H1 (cell line): Measurements from ENCODE around the gene TMEM272. TPM values are rescaled to one million over a fixed set of nuclear protein-coding genes. Genes with fewer than 3 reads are reported as not detected.

Experiments used
- CTCF ChIA-PET: fragments of 300-600 bp; sonication (Branson Sonifier 250); formaldehyde crosslinking; loops from one replicate; lab custom pipeline; 2021; ENCODE audit not compliant: partially characterized antibody; lab: Charles Lee
- POLR2A ChIA-PET: fragments of 300-600 bp; sonication (Branson Sonifier 250); formaldehyde crosslinking; loops from one replicate; lab custom pipeline; 2021; ENCODE audit warnings: inconsistent platforms; ENCODE audit not compliant: partially characterized antibody; lab: Charles Lee
- DNase-seq, 2 experiments: peaks; one replicate each; pipeline versions ENCODE4 v3.0.0 to v3.0.0-alpha.2; 2010 to 2022; ENCODE audit warnings: low spot score in 2 of 2, low read depth in 1 of 2, mixed read lengths in 1 of 2
- FAIRE-seq: peaks from 2 replicates; lab custom pipeline; 2011; peaks lifted over from hg19 to GRCh38; lab: Jason Lieb, UNC
- H2AFZ ChIP-seq: 2 replicates; pipeline ENCODE4 v1.8.1; 2012; ENCODE audit warnings: low read length, inconsistent platforms
- H2AK5ac ChIP-seq: 2 replicates; pipeline ENCODE4 v1.6.1; 2013; ENCODE audit warnings: low read depth, low read length
- H2BK120ac ChIP-seq: replicated peaks from 2 replicates; pipeline ENCODE3; 2013; ENCODE audit warnings: low read depth, low read length, inconsistent platforms
- H2BK12ac ChIP-seq: 2 replicates; pipeline ENCODE4 v1.6.1; 2013; ENCODE audit warnings: low read depth, low read length
- H2BK15ac ChIP-seq: 2 replicates; pipeline ENCODE4 v1.6.1; 2013; ENCODE audit warnings: low read length
- H2BK20ac ChIP-seq: 2 replicates; pipeline ENCODE4 v1.6.1; 2013; ENCODE audit warnings: low read length
- H2BK5ac ChIP-seq: 2 replicates; pipeline ENCODE4 v1.6.1; 2013; ENCODE audit warnings: low read depth, low read length
- H3K14ac ChIP-seq: 2 replicates; pipeline ENCODE4 v1.6.1; 2013; ENCODE audit warnings: inconsistent platforms; ENCODE audit not compliant: insufficient read length
- H3K18ac ChIP-seq: 2 replicates; pipeline ENCODE4 v1.6.1; 2013; ENCODE audit warnings: low read length; ENCODE audit errors: extremely low read depth
- H3K23ac ChIP-seq: 2 replicates; pipeline ENCODE4 v1.6.1; 2013; ENCODE audit warnings: inconsistent platforms; ENCODE audit not compliant: insufficient read length
- H3K23me2 ChIP-seq: 2 replicates; pipeline ENCODE4 v1.6.1; 2013; ENCODE audit warnings: low read depth, low read length
- H3K27ac ChIP-seq: 2 replicates; pipeline ENCODE4 v1.6.1; 2011; ENCODE audit warnings: low read depth, low read length, inconsistent platforms
- H3K27me3 ChIP-seq, 4 experiments: replicated peaks in 1 of 4; 1 replicate in 1 of 4; 2 replicates in 3 of 4; pipeline versions ENCODE4 v1.6.1 to v1.8.1; 2011 to 2013; ENCODE audit warnings: low read length in 3 of 4, mild to moderate bottlenecking in 3 of 4, inconsistent platforms in 2 of 4, mixed read lengths in 2 of 4, moderate library complexity in 1 of 4; ENCODE audit not compliant: control insufficient read depth in 3 of 4, insufficient read depth in 3 of 4; ENCODE audit errors: extremely low read depth in 1 of 4
- H3K36me3 ChIP-seq, 4 experiments: 2 replicates each; pipeline versions ENCODE4 v1.6.1 to v1.8.1; 2011 to 2013; ENCODE audit warnings: mild to moderate bottlenecking in 4 of 4, low read length in 3 of 4, moderate library complexity in 2 of 4, control low read depth in 1 of 4, inconsistent platforms in 1 of 4; ENCODE audit not compliant: insufficient read depth in 4 of 4, control insufficient read depth in 2 of 4
- H3K4ac ChIP-seq: replicated peaks from 2 replicates; pipeline ENCODE3; 2013; ENCODE audit warnings: low read length, low read depth, mixed read lengths, inconsistent platforms; ENCODE audit not compliant: insufficient read length
- H3K4me1 ChIP-seq, 4 experiments: replicated peaks in 1 of 4; 1 replicate in 1 of 4; 2 replicates in 3 of 4; pipeline versions ENCODE4 v1.6.1 to v1.8.1; 2011 to 2013; ENCODE audit warnings: low read length in 3 of 4, inconsistent platforms in 2 of 4, mixed read lengths in 1 of 4; ENCODE audit not compliant: insufficient read depth in 4 of 4, control insufficient read depth in 3 of 4
- H3K4me2 ChIP-seq, 2 experiments: 2 replicates each; pipeline versions ENCODE4 v1.6.1 to v1.8.1; 2011 to 2013; ENCODE audit warnings: low read depth in 2 of 2, low read length in 2 of 2, control low read depth in 1 of 2, inconsistent platforms in 1 of 2, mild to moderate bottlenecking in 1 of 2; ENCODE audit not compliant: insufficient read depth in 1 of 2
- H3K4me3 ChIP-seq, 4 experiments: fragments of 200-600, 300-600 bp in 1 of 4; sonication (generic), shearing (Covaris generic), sonication (Bioruptor Twin) in 1 of 4; 2 replicates each; pipeline versions ENCODE4 v1.5.1 to v1.8.1; 2011 to 2016; ENCODE audit warnings: low read length in 4 of 4, low read depth in 3 of 4, control low read depth in 2 of 4, inconsistent platforms in 2 of 4, mild to moderate bottlenecking in 2 of 4, mixed read lengths in 1 of 4, moderate library complexity in 1 of 4; ENCODE audit not compliant: insufficient read depth in 2 of 4; ENCODE audit errors: extremely low read depth in 1 of 4
- H3K56ac ChIP-seq: replicated peaks from 2 replicates; pipeline ENCODE3; 2013; ENCODE audit warnings: low read depth, mild to moderate bottlenecking, mixed read lengths, low read length, inconsistent platforms; ENCODE audit not compliant: insufficient read length
- H3K79me1 ChIP-seq: 2 replicates; pipeline ENCODE4 v1.6.1; 2013; ENCODE audit warnings: low read depth, low read length, control low read depth
- H3K79me2 ChIP-seq, 2 experiments: 2 replicates each; pipeline versions ENCODE4 v1.6.1 to v1.8.1; 2012 to 2013; ENCODE audit warnings: low read length in 2 of 2, mild to moderate bottlenecking in 2 of 2, inconsistent platforms in 1 of 2; ENCODE audit not compliant: insufficient read depth in 2 of 2, control insufficient read depth in 1 of 2
- H3K9ac ChIP-seq, 4 experiments: replicated peaks in 1 of 4; 1 replicate in 1 of 4; 2 replicates in 3 of 4; pipeline versions ENCODE4 v1.6.1 to v1.8.1; 2011 to 2013; ENCODE audit warnings: low read depth in 3 of 4, low read length in 3 of 4, control low read depth in 2 of 4, mild to moderate bottlenecking in 2 of 4, moderate library complexity in 2 of 4, inconsistent platforms in 1 of 4; ENCODE audit errors: extremely low read depth in 1 of 4
- H3K9me3 ChIP-seq, 2 experiments: 2 replicates each; pipeline versions ENCODE4 v1.6.1 to v1.8.1; 2012 to 2013; ENCODE audit warnings: mild to moderate bottlenecking in 2 of 2, moderate library complexity in 2 of 2, control low read depth in 1 of 2, inconsistent platforms in 1 of 2, low read depth in 1 of 2, low read length in 1 of 2, mixed read lengths in 1 of 2; ENCODE audit not compliant: insufficient read depth in 2 of 2
- H4K20me1 ChIP-seq, 2 experiments: replicated peaks in 1 of 2; 2 replicates each; pipeline versions ENCODE3 to v1.8.1; 2011 to 2013; ENCODE audit warnings: inconsistent platforms in 2 of 2, low read length in 2 of 2, mild to moderate bottlenecking in 1 of 2; ENCODE audit not compliant: insufficient read depth in 2 of 2, control insufficient read depth in 1 of 2
- H4K5ac ChIP-seq: 2 replicates; pipeline ENCODE4 v1.6.1; 2013; ENCODE audit warnings: low read length, low read depth, mixed read lengths, inconsistent platforms; ENCODE audit not compliant: insufficient read length
- H4K8ac ChIP-seq: 2 replicates; pipeline ENCODE4 v1.8.0; 2013; ENCODE audit warnings: mild to moderate bottlenecking, moderate library complexity, low read length, inconsistent platforms; ENCODE audit not compliant: insufficient read depth; ENCODE audit errors: extremely low read depth
- H4K91ac ChIP-seq: replicated peaks from 2 replicates; pipeline ENCODE3; 2013; ENCODE audit warnings: low read length, mixed read lengths, inconsistent platforms; ENCODE audit not compliant: insufficient read length
- CBX8 ChIP-seq: fragments of 300-800, 300-1000 bp; sonication (generic); IDR thresholded peaks from 2 replicates; pipeline ENCODE4 v1.7.1; 2016; ENCODE audit warnings: low read depth, low read length, borderline replicate concordance
- CEBPB ChIP-seq: IDR thresholded peaks from 2 replicates; pipeline ENCODE4 v1.6.1; 2012; ENCODE audit warnings: low read depth, low read length
- CHD1 ChIP-seq: IDR thresholded peaks from 2 replicates; pipeline ENCODE4 v1.6.1; 2012; ENCODE audit warnings: low read depth, low read length, improper control_type of control experiment
- CHD2 ChIP-seq: IDR thresholded peaks from 2 replicates; pipeline ENCODE4 v1.6.1; 2012; ENCODE audit warnings: low read length, improper control_type of control experiment
- JUN ChIP-seq: IDR thresholded peaks from 2 replicates; pipeline ENCODE4 v1.6.1; 2011; ENCODE audit warnings: low read depth, mild to moderate bottlenecking, improper control_type of control experiment, low read length
- MAFK ChIP-seq: IDR thresholded peaks from 2 replicates; pipeline ENCODE4 v1.6.1; 2012; ENCODE audit warnings: low read depth, mild to moderate bottlenecking, improper control_type of control experiment, low read length
- RFX5 ChIP-seq: IDR thresholded peaks from 2 replicates; pipeline ENCODE4 v1.6.1; 2011; ENCODE audit warnings: low read depth, low read length, improper control_type of control experiment, borderline replicate concordance
- SIN3A ChIP-seq, 2 experiments: IDR thresholded peaks in 1 of 2; conservative IDR thresholded peaks in 1 of 2; 2 replicates each; pipeline ENCODE4 v1.6.1; 2011 to 2012; ENCODE audit warnings: low read length in 2 of 2, improper control_type of control experiment in 1 of 2, low read depth in 1 of 2, mild to moderate bottlenecking in 1 of 2
- SP2 ChIP-seq: IDR thresholded peaks from 2 replicates; pipeline ENCODE4 v1.6.1; 2012; ENCODE audit warnings: mild to moderate bottlenecking, low read length, inconsistent platforms
- SP4 ChIP-seq: IDR thresholded peaks from 2 replicates; pipeline ENCODE4 v1.6.1; 2012; ENCODE audit warnings: low read length, inconsistent platforms
- TAF1 ChIP-seq: IDR thresholded peaks from 2 replicates; pipeline ENCODE4 v1.6.1; 2011; ENCODE audit warnings: mild to moderate bottlenecking, low read depth, low read length
- TBP ChIP-seq: IDR thresholded peaks from 2 replicates; pipeline ENCODE4 v1.6.1; 2011; ENCODE audit warnings: low read depth, low read length, improper control_type of control experiment
- YY1 ChIP-seq: IDR thresholded peaks from 2 replicates; pipeline ENCODE4 v1.6.1; 2011; ENCODE audit warnings: low read depth, mild to moderate bottlenecking, low read length
- WGBS, 2 experiments: shearing (Covaris generic) in 1 of 2; methylation state at CpG; one replicate each; pipeline versions ENCODE4 v1.1.6 to v1.1.7; 2013 to 2015; ENCODE audit warnings: low lambda C conversion rate in 2 of 2, mixed read lengths in 2 of 2, inconsistent platforms in 1 of 2, low coverage in 1 of 2, missing lambda C conversion rate in 1 of 2; ENCODE audit not compliant: insufficient replicate concordance in 2 of 2, insufficient coverage in 1 of 2, insufficient read length in 1 of 2; ENCODE audit errors: extremely low coverage in 1 of 2, missing lambda C conversion rate in 1 of 2; 5-methylcytosine and 5-hydroxymethylcytosine counted together
- polyA plus RNA-seq, 7 experiments: library from polyadenylated mRNA; depleted of rRNA in 3 of 7; stranded (reverse) in 5 of 7; unstranded in 2 of 7; fragments of >200 nt in 5 of 7; fragments of 200-250 nt in 2 of 7; gene quantifications; 1 replicate in 5 of 7; 2 replicates in 1 of 7; 4 replicates in 1 of 7; pipeline versions ENCODE4 v1.2.1 to v1.2.3, GENCODE V29; 2011 to 2013; ENCODE audit warnings: missing spikeins in 2 of 7, mixed read lengths in 2 of 7
- total RNA-seq: library from RNA; stranded (reverse); fragmentation: NEBNext Ultra II Directional; extraction: Animal tissue kit (Norgen Biotek cat#: 25700); gene quantifications from 2 replicates; pipeline ENCODE4 v1.2.1, GENCODE V29; 2021
- TF ChIP-seq, protein P1 (sequence below): IDR thresholded peaks from 2 replicates; pipeline ENCODE4 v1.6.1; 2011; ENCODE audit warnings: low read length, improper control_type of control experiment

The TMEM272 gene
- total and polyA plus RNA-seq, 2 of the 8 experiments (the other 6 are each of a cell fraction or from before 2014, with no cell fraction given): 0.05 TPM; not detected in 1

DNA sequence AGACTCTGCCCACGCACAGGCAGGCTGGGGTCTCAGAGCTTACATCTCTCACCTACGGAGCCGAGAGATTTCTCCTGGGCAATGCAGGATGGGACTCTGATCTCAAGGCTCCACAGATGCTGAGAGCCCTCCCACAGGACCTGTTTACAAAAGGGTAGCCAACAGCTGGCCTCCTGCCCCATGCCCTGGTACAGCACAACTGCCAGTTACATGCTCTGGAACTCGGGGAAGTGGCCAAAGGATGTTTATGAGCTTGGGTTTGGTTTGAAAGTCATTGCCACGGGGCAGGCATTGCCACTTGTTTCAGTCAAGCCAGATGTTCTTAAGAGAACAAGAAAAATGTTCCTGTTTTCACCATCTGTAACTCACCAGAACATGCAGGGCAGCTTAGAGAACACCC, 44.5 kb downstream of the TMEM272 start:
- H3K36me3 ChIP-seq: no peaks in the 10 kb centered on the region
- no peak overlapping the region for H3K27ac ChIP-seq
- no peaks in the 10 kb centered on the region for H4K20me1 ChIP-seq
- H2AK5ac ChIP-seq: no peak overlapping the region
- no peak overlapping the region for H2BK15ac ChIP-seq
- no peaks in the 10 kb centered on the region for H3K79me1 ChIP-seq
- H4K91ac ChIP-seq: no peak overlapping the region
- 0 out of 7 replicates have a peak, but pooled peaks cover 0 to 2% (median 0%) of the 10 kb centered on the region in 4 experiments for H3K27me3 ChIP-seq
- no peak overlapping the region for H3K4me3 ChIP-seq
- no peak overlapping the region for H3K23ac ChIP-seq
- H3K56ac ChIP-seq: no peak overlapping the region
- no peak overlapping the region for H4K8ac ChIP-seq
- no peak overlapping the region for H3K9ac ChIP-seq
- no peaks in the 10 kb centered on the region for H3K79me2 ChIP-seq
- no peak overlapping the region for H2AFZ ChIP-seq
- H2BK20ac ChIP-seq: no peak overlapping the region
- FAIRE-seq (no peak), DNase-seq (no peak)
- H3K4ac ChIP-seq: no peak overlapping the region
- no peaks in the 10 kb centered on the region for H3K9me3 ChIP-seq
- WGBS, 2 experiments: 90% methylated on average over 5 of the region's 5 CpGs; no CpG with 5 or more reads in 1 of the 2 experiments
- H3K4me1 ChIP-seq: peaks cover 14 to 26% (median 16%) of the 10 kb centered on the region in 4 experiments
- H3K14ac ChIP-seq: no peak overlapping the region
- no peak overlapping the region for H3K18ac ChIP-seq
- peaks cover 8% of the 10 kb centered on the region for H3K23me2 ChIP-seq
- H2BK12ac ChIP-seq: no peak overlapping the region
- H2BK120ac ChIP-seq: no peak overlapping the region
- no peak overlapping the region for H3K4me2 ChIP-seq
- CTCF ChIA-PET: interaction anchor here (0.6 to 9.1 kb wide), 14 partner anchors 15 to 513 kb away, joined by 3 to 123 read pairs (median 4); no protein-coding TSS in a partner anchor
- POLR2A ChIA-PET: interaction anchor here (1.6 to 2.6 kb wide), 2 partner anchors 348 to 367 kb away, joined by 6 to 11 read pairs; partner anchors contain the start of gene INTS6
- H2BK5ac ChIP-seq: no peak overlapping the region
- H4K5ac ChIP-seq: no peak overlapping the region
- TF ChIP-seq TBP: no peak
- no peak for TF ChIP-seq TAF1
- TF ChIP-seq CHD1: no peak
- TF ChIP-seq MAFK: no peak
- TF ChIP-seq CHD2: no peak
- no peak for TF ChIP-seq CBX8
- TF ChIP-seq SP4: no peak
- no peak for TF ChIP-seq SP2
- TF ChIP-seq JUN: no peak
- TF ChIP-seq SIN3A (conservative IDR thresholded peaks at IDR 0.05 in 1 of 2, IDR thresholded peaks at IDR 0.05 in 1 of 2; ENCODE audit: low read depth in 1 of 2, low read length in 2 of 2): no peak
- no peak for TF ChIP-seq RFX5
- no peak for TF ChIP-seq CEBPB
- no peak for TF ChIP-seq YY1
- TF ChIP-seq, protein P1, sequence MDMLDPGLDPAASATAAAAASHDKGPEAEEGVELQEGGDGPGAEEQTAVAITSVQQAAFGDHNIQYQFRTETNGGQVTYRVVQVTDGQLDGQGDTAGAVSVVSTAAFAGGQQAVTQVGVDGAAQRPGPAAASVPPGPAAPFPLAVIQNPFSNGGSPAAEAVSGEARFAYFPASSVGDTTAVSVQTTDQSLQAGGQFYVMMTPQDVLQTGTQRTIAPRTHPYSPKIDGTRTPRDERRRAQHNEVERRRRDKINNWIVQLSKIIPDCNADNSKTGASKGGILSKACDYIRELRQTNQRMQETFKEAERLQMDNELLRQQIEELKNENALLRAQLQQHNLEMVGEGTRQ: no peak
